GM18861 (cell line): ENCODE data around the gene PARP3.

ENCODE experiments used
- ATAC-seq: cut with Tn5 transposase; IDR thresholded peaks from one replicate; pipeline ENCODE4 v1.9.1; 2021; ENCODE audit not compliant: unreplicated experiment

PARP3 gene

GRCh38 chr3:51966016-51966415 lies 23.9 kb downstream of the PARP3 start:
- no peak for ATAC-seq

GRCh38 chr3:51966486-51966885 lies 24.3 kb downstream of the PARP3 start:
- ATAC-seq = no peak

- no peak for ATAC-seq
Measured at GRCh38 chr3:51966922-51967383, 24.8 kb downstream of the PARP3 start.

GRCh38 chr3:51967384-51968169 lies 25.4 kb downstream of the PARP3 start, which contains the start of gene PCBP4:
Gene PCBP4 (minus strand): TSS chr3:51967454. CDS start chr3:51961240, 6,214 bp downstream.
- no peak for ATAC-seq

GRCh38 chr3:51968170-51968775 lies 26.1 kb downstream of the PARP3 start:
- ATAC-seq = no peak

GRCh38 chr3:51968883-51969678 lies 26.9 kb downstream of the PARP3 start:
- ATAC-seq = no peak

- no peak for ATAC-seq
Measured at GRCh38 chr3:51969841-51970240, 27.7 kb downstream of the PARP3 start.

- no peak for ATAC-seq
Measured at GRCh38 chr3:51970606-51971300, 28.6 kb downstream of the PARP3 start.

- ATAC-seq = no peak
Measured at GRCh38 chr3:51971350-51971749, 29.2 kb downstream of the PARP3 start.

GRCh38 chr3:51974277-51974962 lies 32.3 kb downstream of the PARP3 start:
- no peak for ATAC-seq

- ATAC-seq = peak; percentile 45
Measured at GRCh38 chr3:51974963-51975851, 33.0 kb downstream of the PARP3 start, which contains the start of gene ABHD14A. Gene ABHD14A (plus strand): TSS chr3:51975064. CDS start chr3:51975136, 72 bp downstream.

GRCh38 chr3:51975852-51976549 lies 33.8 kb downstream of the PARP3 start:
- no peak for ATAC-seq

GRCh38 chr3:51977446-51978142 lies 35.4 kb downstream of the PARP3 start:
- no peak for ATAC-seq

GRCh38 chr3:51978143-51978502 lies 36.0 kb downstream of the PARP3 start:
- ATAC-seq = no peak

GRCh38 chr3:51980253-51980652 lies 38.1 kb downstream of the PARP3 start:
- no peak for ATAC-seq

- ATAC-seq = peak; percentile 33
Measured at GRCh38 chr3:51982352-51982837, 40.2 kb downstream of the PARP3 start.

GRCh38 chr3:51982838-51983577 lies 40.8 kb downstream of the PARP3 start, which contains the start of gene ACY1:
Gene ACY1 (plus strand): TSS chr3:51983535. CDS start chr3:51984065, 530 bp downstream.
- peak; percentile 69 for ATAC-seq
